Measurements from ENCODE around the gene DEFB110. TPM values are rescaled to one million over a fixed set of nuclear protein-coding genes. Genes with fewer than 3 reads are reported as not detected.

DEFB110 gene
- total RNA-seq, 2 experiments from 2014 or later, result not detected

GRCh38 chr6:50056242-50056641 lies 34.4 kb upstream of the DEFB110 start:
- CTCF ChIA-PET (ENCODE audit: unreplicated experiment), result no interaction called here
- POLR2A ChIA-PET, result no interaction called here
- H3K4me2 ChIP-seq (ENCODE audit: low read length), result no peak overlapping the region
- H3K9me3 ChIP-seq (ENCODE audit: low read length), result no peaks in the 10 kb centered on the region
- H3K27ac ChIP-seq (ENCODE audit: low read depth, low read length, poor library complexity, severe bottlenecking), result no peak overlapping the region
- no peak for DNase-seq (ENCODE audit: low spot score)
- no TSS peak for BruUV-seq (replicated peaks)
- no peak overlapping the region for H3K4me3 ChIP-seq (ENCODE audit: low read depth, low read length, poor library complexity, severe bottlenecking)
- H3K36me3 ChIP-seq (ENCODE audit: insufficient read depth, low read length), result no peaks in the 10 kb centered on the region
- no peaks in the 10 kb centered on the region for H4K20me1 ChIP-seq (ENCODE audit: insufficient read depth, low read length)
- intact Hi-C loops (cut with micrococcal nuclease; ENCODE audit: unreplicated experiment), result no loop called here
- TF ChIP-seq CTCF (conservative IDR thresholded peaks at IDR 0.05; ENCODE audit: low read length) (no peak), EZH2phosphoT487 (IDR thresholded peaks at IDR 0.05; ENCODE audit: borderline replicate concordance, low read depth, low read length) (no peak)
- no peaks in the 10 kb centered on the region for H3K4me1 ChIP-seq (ENCODE audit: insufficient read depth, low read length, poor library complexity, severe bottlenecking)
- H3K9me2 ChIP-seq (ENCODE audit: insufficient read depth, low read length), result no peaks in the 10 kb centered on the region
- no peaks in the 10 kb centered on the region for H3K79me2 ChIP-seq (ENCODE audit: insufficient read depth, low read depth, low read length)
- no peak overlapping the region for H2AFZ ChIP-seq (ENCODE audit: low read length)

GRCh38 chr6:50049829-50050228 lies 28.0 kb upstream of the DEFB110 start, which contains the start of gene DEFB112:
Gene DEFB112, minus strand, starts transcription at chr6:50049929. Its CDS starts 60 bp downstream, at chr6:50049869.
- TF ChIP-seq CTCF (conservative IDR thresholded peaks at IDR 0.05; ENCODE audit: low read length), result no peak
- no peaks in the 10 kb centered on the region for H4K20me1 ChIP-seq (ENCODE audit: insufficient read depth, low read length)
- no peak within 1 kb of the TSS for H3K27ac ChIP-seq (ENCODE audit: low read depth, low read length, poor library complexity, severe bottlenecking)
- no TSS peak for BruUV-seq (replicated peaks)
- no peak within 1 kb of the TSS for H2AFZ ChIP-seq (ENCODE audit: low read length)
- no peak within 1 kb of the TSS for H3K4me2 ChIP-seq (ENCODE audit: low read length)
- DNase-seq (ENCODE audit: low spot score), result no peak
- ChIA-PET POLR2A (no interaction called here), CTCF (ENCODE audit: unreplicated experiment) (no interaction called here)
- no peaks in the 10 kb centered on the region for H3K4me1 ChIP-seq (ENCODE audit: insufficient read depth, low read length, poor library complexity, severe bottlenecking)
- no peak within 1 kb of the TSS for H3K4me3 ChIP-seq (ENCODE audit: low read depth, low read length, poor library complexity, severe bottlenecking)
- H3K9me2 ChIP-seq (ENCODE audit: insufficient read depth, low read length), result no peaks in the 10 kb centered on the region
- no peaks in the 10 kb centered on the region for H3K79me2 ChIP-seq (ENCODE audit: insufficient read depth, low read depth, low read length)
- intact Hi-C loops (cut with micrococcal nuclease; ENCODE audit: unreplicated experiment), result no loop called here
- no peaks in the 10 kb centered on the region for H3K36me3 ChIP-seq (ENCODE audit: insufficient read depth, low read length)
- H3K9me3 ChIP-seq (ENCODE audit: low read length), result no peaks in the 10 kb centered on the region

- intact Hi-C loops (cut with micrococcal nuclease; ENCODE audit: unreplicated experiment), result no loop called here
- no TSS peak for BruUV-seq (replicated peaks)
- Histone ChIP-seq H3K36me3 (ENCODE audit: insufficient read depth, low read length) (no peaks in the 10 kb centered on the region), H4K20me1 (ENCODE audit: insufficient read depth, low read length) (no peaks in the 10 kb centered on the region), H2AFZ (ENCODE audit: low read length) (no peak overlapping the region), H3K9me3 (ENCODE audit: low read length) (no peaks in the 10 kb centered on the region), H3K9me2 (ENCODE audit: insufficient read depth, low read length) (no peaks in the 10 kb centered on the region), H3K4me2 (ENCODE audit: low read length) (no peak overlapping the region), H3K27ac (ENCODE audit: low read depth, low read length, poor library complexity, severe bottlenecking) (no peak overlapping the region), H3K79me2 (ENCODE audit: insufficient read depth, low read depth, low read length) (no peaks in the 10 kb centered on the region), H3K4me3 (ENCODE audit: low read depth, low read length, poor library complexity, severe bottlenecking) (no peak overlapping the region), H3K4me1 (ENCODE audit: insufficient read depth, low read length, poor library complexity, severe bottlenecking) (no peaks in the 10 kb centered on the region)
- ChIA-PET POLR2A (no interaction called here), CTCF (ENCODE audit: unreplicated experiment) (no interaction called here)
- TF ChIP-seq CTCF (conservative IDR thresholded peaks at IDR 0.05; ENCODE audit: low read length) (no peak), EZH2phosphoT487 (IDR thresholded peaks at IDR 0.05; ENCODE audit: borderline replicate concordance, low read depth, low read length) (no peak)
- no peak for DNase-seq (ENCODE audit: low spot score)
Observed at GRCh38 chr6:50047026-50047425, 25.2 kb upstream of the DEFB110 start.
